AG09309 (cell line): ENCODE measurements around the gene FBXW7.

Experiments used
- DNase-seq: peaks from one replicate; pipeline ENCODE4 v3.0.0-alpha.2; 2010; ENCODE audit warnings: low read depth
- H3K4me3 ChIP-seq: 2 replicates; pipeline ENCODE4 v1.5.1; 2011; ENCODE audit warnings: mild to moderate bottlenecking, low read depth, low read length, moderate library complexity; ENCODE audit not compliant: control insufficient read depth
- TF ChIP-seq, protein P1 (sequence below): IDR thresholded peaks from 2 replicates; pipeline ENCODE4 v1.5.1; 2011; ENCODE audit warnings: mild to moderate bottlenecking, low read depth, low read length, inconsistent platforms; ENCODE audit not compliant: insufficient read depth, control insufficient read depth; ENCODE audit errors: missing control alignments

The FBXW7 gene

DNA sequence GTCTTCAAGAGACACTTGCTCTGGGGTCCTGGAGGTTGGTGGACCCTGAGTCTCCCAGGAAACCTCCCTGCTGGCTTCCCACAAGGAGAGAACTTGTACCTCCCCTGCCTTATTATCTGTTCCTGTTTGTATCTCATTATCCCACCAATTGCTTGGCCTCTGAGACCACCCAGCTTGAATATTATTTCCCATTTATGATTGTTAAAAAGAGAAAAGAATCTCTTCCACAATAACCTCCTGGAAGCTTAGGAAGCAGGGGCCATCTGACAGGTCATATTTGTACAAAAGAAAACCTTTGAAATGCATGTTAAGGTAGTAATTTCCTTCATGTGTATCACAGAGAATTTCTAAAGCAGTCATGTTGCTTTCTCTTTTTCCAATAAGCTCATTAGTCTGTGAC is 239.5 kb downstream of the FBXW7 start:
- DNase-seq: no peak
- TF ChIP-seq, protein P1, sequence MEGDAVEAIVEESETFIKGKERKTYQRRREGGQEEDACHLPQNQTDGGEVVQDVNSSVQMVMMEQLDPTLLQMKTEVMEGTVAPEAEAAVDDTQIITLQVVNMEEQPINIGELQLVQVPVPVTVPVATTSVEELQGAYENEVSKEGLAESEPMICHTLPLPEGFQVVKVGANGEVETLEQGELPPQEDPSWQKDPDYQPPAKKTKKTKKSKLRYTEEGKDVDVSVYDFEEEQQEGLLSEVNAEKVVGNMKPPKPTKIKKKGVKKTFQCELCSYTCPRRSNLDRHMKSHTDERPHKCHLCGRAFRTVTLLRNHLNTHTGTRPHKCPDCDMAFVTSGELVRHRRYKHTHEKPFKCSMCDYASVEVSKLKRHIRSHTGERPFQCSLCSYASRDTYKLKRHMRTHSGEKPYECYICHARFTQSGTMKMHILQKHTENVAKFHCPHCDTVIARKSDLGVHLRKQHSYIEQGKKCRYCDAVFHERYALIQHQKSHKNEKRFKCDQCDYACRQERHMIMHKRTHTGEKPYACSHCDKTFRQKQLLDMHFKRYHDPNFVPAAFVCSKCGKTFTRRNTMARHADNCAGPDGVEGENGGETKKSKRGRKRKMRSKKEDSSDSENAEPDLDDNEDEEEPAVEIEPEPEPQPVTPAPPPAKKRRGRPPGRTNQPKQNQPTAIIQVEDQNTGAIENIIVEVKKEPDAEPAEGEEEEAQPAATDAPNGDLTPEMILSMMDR: no peak
- no peak overlapping the region for H3K4me3 ChIP-seq

DNA sequence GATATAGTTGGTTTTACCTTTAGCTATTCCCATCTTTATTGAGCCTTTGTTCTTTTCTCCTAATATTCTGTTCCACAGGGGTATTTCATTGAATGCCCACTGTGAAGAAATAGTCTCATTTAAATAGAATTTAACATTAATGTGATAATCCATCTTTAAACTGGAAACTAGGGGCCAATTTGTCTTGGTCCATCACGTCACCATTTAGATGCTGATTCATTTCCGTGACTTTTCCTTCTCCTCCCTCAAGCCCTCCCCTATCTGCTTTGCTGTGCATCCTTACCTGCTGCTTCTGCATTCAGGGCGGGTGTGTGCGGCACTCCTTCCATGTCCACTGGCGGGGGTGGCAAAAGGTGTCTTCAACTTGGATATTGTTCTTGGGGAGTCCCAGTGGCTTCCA is 241.1 kb downstream of the FBXW7 start:
- DNase-seq: no peak
- TF ChIP-seq, protein P1: no peak
- no peak overlapping the region for H3K4me3 ChIP-seq

DNA sequence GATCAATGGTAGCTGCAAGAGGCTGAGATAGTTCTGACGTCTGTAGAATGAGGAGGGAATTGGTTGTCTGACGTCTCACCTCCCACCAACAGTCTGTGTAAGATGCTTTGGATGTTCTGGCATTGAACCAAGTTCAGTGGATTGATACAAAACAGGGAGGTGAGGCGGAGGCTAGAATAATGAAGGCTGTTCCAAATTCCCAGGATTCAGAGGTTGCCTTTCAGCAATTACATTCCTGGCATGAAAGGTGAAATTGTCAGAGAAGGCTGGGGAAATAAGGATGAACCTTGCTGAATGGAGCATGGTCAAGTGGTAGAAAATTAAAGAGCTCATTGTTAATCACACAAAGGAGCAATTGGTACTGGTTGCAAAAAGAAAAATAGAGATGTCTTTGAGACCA is 241.6 kb downstream of the FBXW7 start:
- no peak for DNase-seq
- H3K4me3 ChIP-seq: no peak overlapping the region
- TF ChIP-seq, protein P1: no peak

DNA sequence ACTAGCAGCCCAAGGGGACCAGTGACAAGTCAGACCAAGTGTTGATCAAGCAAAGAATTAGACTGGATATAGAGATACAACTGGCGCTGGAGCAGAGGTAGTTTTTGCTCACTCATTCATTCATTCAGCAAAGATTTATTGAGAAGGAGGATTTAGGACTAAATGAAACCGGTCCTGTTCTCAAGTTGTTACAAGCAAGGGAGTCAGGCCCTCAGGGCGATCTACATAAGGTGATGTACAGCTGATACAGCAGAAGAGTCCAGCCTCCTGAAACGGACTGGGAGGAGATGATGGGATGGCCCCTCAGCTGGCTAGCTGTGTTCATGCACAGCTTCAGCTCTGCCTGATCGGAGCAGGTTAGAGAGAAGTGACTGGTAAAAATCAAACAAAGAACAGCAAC is 242.4 kb downstream of the FBXW7 start:
- TF ChIP-seq, protein P1: no peak
- DNase-seq: no peak
- no peak overlapping the region for H3K4me3 ChIP-seq

GRCh38 chr4:152290366-152290921 is 245.4 kb downstream of the FBXW7 start:
- DNase-seq: no peak
- TF ChIP-seq, protein P1: no peak
- no peak overlapping the region for H3K4me3 ChIP-seq

- DNase-seq: no peak
- TF ChIP-seq, protein P1: no peak
These were observed 246.0 kb downstream of the FBXW7 start for GRCh38 chr4:152289941-152290340.

GRCh38 chr4:152289541-152289940 is 246.4 kb downstream of the FBXW7 start:
- DNase-seq: no peak
- TF ChIP-seq, protein P1: no peak
- H3K4me3 ChIP-seq: no peak overlapping the region

More at GRCh38 chr4:152289941-152290340, 246.0 kb downstream of the FBXW7 start:
- H3K4me3 ChIP-seq: no peak overlapping the region
